ENCODE data around the gene CPA1.

CPA1 gene

GRCh38 chr7:130356876-130357611, 23.2 kb upstream of the CPA1 start:
- H3F3A ChIP-seq (ENCODE audit: insufficient read depth) = no peaks in the 10 kb centered on the region
- H3K9me2 ChIP-seq (replicated peaks; ENCODE audit: insufficient read depth, low read length) = no peaks in the 10 kb centered on the region; the same call in 1 of the 2 replicates
- H3K9ac ChIP-seq (ENCODE audit: low read length) = no peak overlapping the region
- no peaks in the 10 kb centered on the region for H4K20me1 ChIP-seq (ENCODE audit: low read depth, low read length)
- no peaks in the 10 kb centered on the region for H3K79me2 ChIP-seq (ENCODE audit: insufficient read depth, low read length)
- H3K4me3 ChIP-seq (ENCODE audit: insufficient read depth, low read length, poor library complexity, severe bottlenecking) = no peak overlapping the region
- no peak overlapping the region for H2AFZ ChIP-seq (ENCODE audit: low read depth, low read length, severe bottlenecking)
- TF ChIP-seq CTCF (IDR thresholded peaks at IDR 0.05; ENCODE audit: insufficient read depth, low read length, poor library complexity, severe bottlenecking) (no peak), EZH2phosphoT487 (conservative IDR thresholded peaks at IDR 0.05; ENCODE audit: low read length) (no peak)
- H3K4me2 ChIP-seq (ENCODE audit: low read depth, low read length, poor library complexity, severe bottlenecking) = no peak overlapping the region
- H3K36me3 ChIP-seq (ENCODE audit: low read length) = no peaks in the 10 kb centered on the region
- no peaks in the 10 kb centered on the region for H3K9me3 ChIP-seq (ENCODE audit: insufficient read depth, low read length)
- H3K27ac ChIP-seq (ENCODE audit: low read depth, low read length) = no peak overlapping the region
- no peaks in the 10 kb centered on the region for H3K27me3 ChIP-seq (ENCODE audit: low read length)

- Histone ChIP-seq H3F3A (ENCODE audit: insufficient read depth) (no peaks in the 10 kb centered on the region), H3K27me3 (ENCODE audit: low read length) (no peaks in the 10 kb centered on the region), H3K4me2 (ENCODE audit: low read depth, low read length, poor library complexity, severe bottlenecking) (no peak overlapping the region), H3K4me3 (ENCODE audit: insufficient read depth, low read length, poor library complexity, severe bottlenecking) (no peak overlapping the region), H4K20me1 (ENCODE audit: low read depth, low read length) (no peaks in the 10 kb centered on the region), H3K9me2 (replicated peaks; ENCODE audit: insufficient read depth, low read length) (no peaks in the 10 kb centered on the region; the same call in 1 of the 2 replicates), H3K79me2 (ENCODE audit: insufficient read depth, low read length) (no peaks in the 10 kb centered on the region), H3K9ac (ENCODE audit: low read length) (no peak overlapping the region), H3K36me3 (ENCODE audit: low read length) (no peaks in the 10 kb centered on the region), H2AFZ (ENCODE audit: low read depth, low read length, severe bottlenecking) (no peak overlapping the region), H3K9me3 (ENCODE audit: insufficient read depth, low read length) (no peaks in the 10 kb centered on the region), H3K27ac (ENCODE audit: low read depth, low read length) (no peak overlapping the region)
- TF ChIP-seq EZH2phosphoT487 (conservative IDR thresholded peaks at IDR 0.05; ENCODE audit: low read length) (no peak), CTCF (IDR thresholded peaks at IDR 0.05; ENCODE audit: insufficient read depth, low read length, poor library complexity, severe bottlenecking) (no peak)
Observed at GRCh38 chr7:130358471-130358870, 21.8 kb upstream of the CPA1 start.

GRCh38 chr7:130359276-130359857, 20.9 kb upstream of the CPA1 start:
- H4K20me1 ChIP-seq (ENCODE audit: low read depth, low read length) = no peaks in the 10 kb centered on the region

More at GRCh38 chr7:130359276-130359857, 20.9 kb upstream of the CPA1 start:
- Histone ChIP-seq H3F3A (ENCODE audit: insufficient read depth) (no peaks in the 10 kb centered on the region), H3K9me3 (ENCODE audit: insufficient read depth, low read length) (no peaks in the 10 kb centered on the region), H3K36me3 (ENCODE audit: low read length) (no peaks in the 10 kb centered on the region), H3K4me3 (ENCODE audit: insufficient read depth, low read length, poor library complexity, severe bottlenecking) (no peak overlapping the region), H3K9me2 (replicated peaks; ENCODE audit: insufficient read depth, low read length) (no peaks in the 10 kb centered on the region; the same call in 1 of the 2 replicates), H3K4me2 (ENCODE audit: low read depth, low read length, poor library complexity, severe bottlenecking) (no peak overlapping the region), H3K9ac (ENCODE audit: low read length) (no peak overlapping the region), H3K79me2 (ENCODE audit: insufficient read depth, low read length) (no peaks in the 10 kb centered on the region), H2AFZ (ENCODE audit: low read depth, low read length, severe bottlenecking) (no peak overlapping the region), H3K27ac (ENCODE audit: low read depth, low read length) (no peak overlapping the region), H3K27me3 (ENCODE audit: low read length) (no peaks in the 10 kb centered on the region)
- TF ChIP-seq CTCF (IDR thresholded peaks at IDR 0.05; ENCODE audit: insufficient read depth, low read length, poor library complexity, severe bottlenecking) (no peak), EZH2phosphoT487 (conservative IDR thresholded peaks at IDR 0.05; ENCODE audit: low read length) (no peak)
